ENCODE measurements around the gene ZNF316. TPM values are rescaled to one million over a fixed set of nuclear protein-coding genes. Genes with fewer than 3 reads are reported as not detected.

ZNF316 gene
- total RNA-seq, 2 experiments from 2014 or later, result 18.1 to 37.5 TPM

DNA sequence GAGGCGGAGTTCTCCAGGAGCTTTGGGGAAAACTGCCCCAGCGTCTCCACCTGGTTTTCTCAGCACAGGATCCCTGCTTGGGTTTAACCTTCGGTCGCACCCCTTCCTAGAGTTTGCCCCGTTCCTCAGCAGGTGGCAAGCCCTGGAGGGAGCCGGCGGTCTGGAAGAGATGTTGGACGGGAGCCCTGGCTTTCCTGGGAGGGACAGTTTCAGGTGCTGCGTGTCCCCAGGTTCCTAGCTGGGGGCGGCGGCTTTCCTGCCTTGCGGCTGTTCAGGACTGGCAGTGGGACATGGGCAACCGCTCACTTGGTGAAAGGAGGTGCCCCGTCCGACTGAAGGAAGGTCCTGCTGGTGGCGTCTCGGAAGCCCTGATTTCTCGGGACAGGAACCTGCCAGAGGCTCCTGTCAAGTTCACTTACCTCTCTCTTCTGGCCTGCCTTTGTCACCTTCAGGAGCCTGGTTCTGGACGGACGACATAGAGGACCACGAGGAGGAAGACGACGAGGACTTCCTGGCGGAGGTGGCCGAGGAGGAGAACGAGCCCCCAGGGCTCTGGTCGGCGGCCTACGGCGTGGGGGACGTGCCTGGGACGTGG is 14.8 kb downstream of the ZNF316 start:
- BruUV-seq (replicated peaks), result no TSS peak
- intact Hi-C loops (cut with micrococcal nuclease; ENCODE audit: unreplicated experiment), result no loop called here
- peaks cover 78% of the 10 kb centered on the region for H3K36me3 ChIP-seq (ENCODE audit: insufficient read depth, low read length)
- H2AFZ ChIP-seq (ENCODE audit: low read length), result no peak overlapping the region
- ChIA-PET POLR2A (no interaction called here), CTCF (ENCODE audit: unreplicated experiment) (no interaction called here)
- TF ChIP-seq, protein P1, sequence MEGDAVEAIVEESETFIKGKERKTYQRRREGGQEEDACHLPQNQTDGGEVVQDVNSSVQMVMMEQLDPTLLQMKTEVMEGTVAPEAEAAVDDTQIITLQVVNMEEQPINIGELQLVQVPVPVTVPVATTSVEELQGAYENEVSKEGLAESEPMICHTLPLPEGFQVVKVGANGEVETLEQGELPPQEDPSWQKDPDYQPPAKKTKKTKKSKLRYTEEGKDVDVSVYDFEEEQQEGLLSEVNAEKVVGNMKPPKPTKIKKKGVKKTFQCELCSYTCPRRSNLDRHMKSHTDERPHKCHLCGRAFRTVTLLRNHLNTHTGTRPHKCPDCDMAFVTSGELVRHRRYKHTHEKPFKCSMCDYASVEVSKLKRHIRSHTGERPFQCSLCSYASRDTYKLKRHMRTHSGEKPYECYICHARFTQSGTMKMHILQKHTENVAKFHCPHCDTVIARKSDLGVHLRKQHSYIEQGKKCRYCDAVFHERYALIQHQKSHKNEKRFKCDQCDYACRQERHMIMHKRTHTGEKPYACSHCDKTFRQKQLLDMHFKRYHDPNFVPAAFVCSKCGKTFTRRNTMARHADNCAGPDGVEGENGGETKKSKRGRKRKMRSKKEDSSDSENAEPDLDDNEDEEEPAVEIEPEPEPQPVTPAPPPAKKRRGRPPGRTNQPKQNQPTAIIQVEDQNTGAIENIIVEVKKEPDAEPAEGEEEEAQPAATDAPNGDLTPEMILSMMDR (conservative IDR thresholded peaks at IDR 0.05; ENCODE audit: low read length), result no peak
- no peak for TF ChIP-seq EZH2phosphoT487 (IDR thresholded peaks at IDR 0.05; ENCODE audit: borderline replicate concordance, low read depth, low read length)
- no peak for DNase-seq (ENCODE audit: low spot score)
- H3K4me3 ChIP-seq (ENCODE audit: low read depth, low read length, poor library complexity, severe bottlenecking), result no peak overlapping the region
- no peak overlapping the region for H3K27ac ChIP-seq (ENCODE audit: low read depth, low read length, poor library complexity, severe bottlenecking)
- H3K9me3 ChIP-seq (ENCODE audit: low read length), result no peaks in the 10 kb centered on the region
- H4K20me1 ChIP-seq (ENCODE audit: insufficient read depth, low read length), result no peaks in the 10 kb centered on the region
- no peaks in the 10 kb centered on the region for H3K9me2 ChIP-seq (ENCODE audit: insufficient read depth, low read length)
- no peaks in the 10 kb centered on the region for H3K4me1 ChIP-seq (ENCODE audit: insufficient read depth, low read length, poor library complexity, severe bottlenecking)
- H3K79me2 ChIP-seq (ENCODE audit: insufficient read depth, low read depth, low read length), result no peaks in the 10 kb centered on the region
- H3K4me2 ChIP-seq (ENCODE audit: low read length), result no peak overlapping the region

DNA sequence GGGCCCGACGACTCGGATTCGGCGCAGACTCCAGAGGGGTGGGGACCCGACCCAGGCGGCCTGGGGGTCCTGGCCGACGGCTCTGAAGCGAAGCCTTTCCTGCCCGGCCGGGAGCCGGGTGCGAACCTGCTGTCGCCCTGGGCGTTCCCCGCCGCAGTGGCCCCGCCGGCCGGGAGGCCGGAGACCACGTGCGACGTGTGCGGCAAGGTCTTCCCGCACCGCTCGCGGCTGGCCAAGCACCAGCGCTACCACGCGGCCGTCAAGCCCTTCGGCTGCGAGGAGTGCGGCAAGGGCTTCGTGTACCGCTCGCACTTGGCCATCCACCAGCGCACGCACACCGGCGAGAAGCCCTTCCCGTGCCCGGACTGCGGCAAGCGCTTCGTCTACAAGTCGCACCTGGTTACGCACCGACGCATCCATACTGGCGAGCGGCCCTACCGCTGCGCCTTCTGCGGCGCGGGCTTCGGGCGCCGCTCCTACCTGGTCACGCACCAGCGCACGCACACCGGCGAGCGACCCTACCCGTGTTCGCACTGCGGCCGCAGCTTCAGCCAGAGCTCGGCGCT is 15.4 kb downstream of the ZNF316 start:
- H3K4me3 ChIP-seq (ENCODE audit: low read depth, low read length, poor library complexity, severe bottlenecking), result no peak overlapping the region
- H3K36me3 ChIP-seq (ENCODE audit: insufficient read depth, low read length), result peaks cover 72% of the 10 kb centered on the region
- H3K9me3 ChIP-seq (ENCODE audit: low read length), result no peaks in the 10 kb centered on the region
- no peak overlapping the region for H2AFZ ChIP-seq (ENCODE audit: low read length)
- no peaks in the 10 kb centered on the region for H3K4me1 ChIP-seq (ENCODE audit: insufficient read depth, low read length, poor library complexity, severe bottlenecking)
- no peak for DNase-seq (ENCODE audit: low spot score)
- no peak for TF ChIP-seq EZH2phosphoT487 (IDR thresholded peaks at IDR 0.05; ENCODE audit: borderline replicate concordance, low read depth, low read length)
- TF ChIP-seq, protein P1 (conservative IDR thresholded peaks at IDR 0.05; ENCODE audit: low read length), result no peak
- H3K4me2 ChIP-seq (ENCODE audit: low read length), result no peak overlapping the region
- H3K9me2 ChIP-seq (ENCODE audit: insufficient read depth, low read length), result no peaks in the 10 kb centered on the region
- POLR2A ChIA-PET, result no interaction called here
- CTCF ChIA-PET (ENCODE audit: unreplicated experiment), result no interaction called here
- H3K27ac ChIP-seq (ENCODE audit: low read depth, low read length, poor library complexity, severe bottlenecking), result no peak overlapping the region
- H3K79me2 ChIP-seq (ENCODE audit: insufficient read depth, low read depth, low read length), result no peaks in the 10 kb centered on the region
- intact Hi-C loops (cut with micrococcal nuclease; ENCODE audit: unreplicated experiment), result no loop called here
- no TSS peak for BruUV-seq (replicated peaks)
- no peaks in the 10 kb centered on the region for H4K20me1 ChIP-seq (ENCODE audit: insufficient read depth, low read length)
